LoVo (cell line): ENCODE data around the gene FRMD6.

Experiments
- DNase-seq: peaks from one replicate; pipeline ENCODE4 v3.0.0-alpha.2; 2016; ENCODE audit warnings: low spot score

The FRMD6 gene

DNA sequence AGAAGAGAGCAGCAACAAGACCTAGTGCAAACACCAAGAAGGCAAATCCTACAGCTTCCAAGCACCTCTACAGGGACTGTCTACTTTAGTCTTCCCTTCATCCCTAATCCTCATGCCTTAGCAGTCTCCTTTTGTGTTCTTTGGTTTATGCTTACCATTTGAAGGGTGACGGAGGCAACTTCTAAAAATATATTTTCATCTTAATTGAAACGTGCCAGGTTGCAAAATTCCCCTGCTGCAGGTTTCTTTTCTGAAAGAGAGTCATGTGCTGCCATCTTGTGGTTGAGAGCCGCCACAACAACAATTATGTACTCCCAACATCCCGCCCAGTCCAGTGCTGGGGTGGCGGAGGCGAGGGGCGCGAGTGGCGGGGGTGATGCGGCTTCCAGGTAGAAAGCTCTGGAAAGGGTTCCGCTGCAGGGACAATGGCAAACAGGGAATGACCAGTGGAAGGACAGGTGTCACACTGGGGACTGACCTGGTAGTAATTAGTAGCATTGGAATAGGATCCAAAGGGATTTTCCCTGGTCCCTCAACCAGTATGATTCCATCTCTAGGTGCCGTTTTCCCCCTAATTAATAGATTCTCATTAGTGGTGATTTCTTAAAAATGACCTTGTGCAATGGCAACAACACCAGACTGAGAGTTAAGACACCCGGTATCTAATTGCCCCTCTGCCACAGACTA lies 128.4 kb downstream of the FRMD6 start:
- peak; percentile 68 for DNase-seq
